T47D (cell line): ENCODE results near the gene CROCC.

Experiments used
- DNase-seq, 2 experiments: peaks; one replicate each; pipeline versions ENCODE4 v3.0.0 to v3.0.0-alpha.2; 2011 to 2012; ENCODE audit warnings: low read depth in 1 of 2, low spot score in 1 of 2
- JUND ChIP-seq: IDR thresholded peaks from 2 replicates; pipeline ENCODE4 v1.6.1; 2012; ENCODE audit warnings: low read depth
- in situ Hi-C: cut with HindIII; loops from 2 replicates; pipeline ENCODE4 v1.10.0; 2016; ENCODE audit warnings: low sequenced_read_pairs, low pct_unique_long_range_greater_than_20kb

Gene CROCC

GRCh38 chr1:16996845-16997244 is 75.1 kb downstream of the CROCC start:
- DNase-seq = no peak
- in situ Hi-C loops = no loop called here
- TF ChIP-seq JUND = no peak

- DNase-seq = no peak
- no peak for TF ChIP-seq JUND
- in situ Hi-C loops = no loop called here
Observed at GRCh38 chr1:16998589-16998988, 76.9 kb downstream of the CROCC start.

GRCh38 chr1:16999863-17000262 is 78.1 kb downstream of the CROCC start:
- no peak for DNase-seq
- in situ Hi-C loops = no loop called here
- TF ChIP-seq JUND = no peak

GRCh38 chr1:17001760-17002523 is 80.2 kb downstream of the CROCC start:
- in situ Hi-C loops = no loop called here
- TF ChIP-seq JUND = no peak
- DNase-seq = no peak

GRCh38 chr1:17002524-17002902 is 80.8 kb downstream of the CROCC start:
- no peak for DNase-seq
- in situ Hi-C loops = no loop called here
- TF ChIP-seq JUND = no peak

- no peak for DNase-seq
- in situ Hi-C loops = no loop called here
- no peak for TF ChIP-seq JUND
Observed at GRCh38 chr1:17004466-17005364, 83.0 kb downstream of the CROCC start.

- in situ Hi-C loops = no loop called here
- no peak for DNase-seq
- no peak for TF ChIP-seq JUND
Observed at GRCh38 chr1:17005365-17005740, 83.6 kb downstream of the CROCC start.

GRCh38 chr1:17007121-17007520 is 85.4 kb downstream of the CROCC start:
- no peak for DNase-seq
- in situ Hi-C loops = no loop called here
- TF ChIP-seq JUND = no peak

GRCh38 chr1:17008208-17008855 is 86.6 kb downstream of the CROCC start:
- in situ Hi-C loops = no loop called here
- no peak for DNase-seq

GRCh38 chr1:17009706-17010105 is 88.0 kb downstream of the CROCC start:
- TF ChIP-seq JUND = no peak
- DNase-seq = no peak
- in situ Hi-C loops = no loop called here

More at GRCh38 chr1:17008208-17008855, 86.6 kb downstream of the CROCC start:
- TF ChIP-seq JUND = no peak

GRCh38 chr1:17011092-17011438 is 89.3 kb downstream of the CROCC start:
- in situ Hi-C loops = no loop called here
- no peak for TF ChIP-seq JUND
- no peak for DNase-seq

GRCh38 chr1:17011439-17012307 is 89.9 kb downstream of the CROCC start, which contains the start of gene ATP13A2:
ATP13A2 (minus strand) TSS chr1:17011928; CDS start chr1:17011738, 190 bp downstream.
- in situ Hi-C loops = no loop called here
- no peak for TF ChIP-seq JUND
- peak; percentile 60 to 89 for DNase-seq
